ENCODE data around the gene ZGPAT.

The ZGPAT gene

GRCh38 chr20:63732118-63733095 lies 24.6 kb downstream of the ZGPAT start:
- DNase-seq (ENCODE audit: extremely low read depth in 1 of 2, low read depth in 1 of 2): no peak

GRCh38 chr20:63733117-63733516 lies 25.3 kb downstream of the ZGPAT start:
- DNase-seq (ENCODE audit: extremely low read depth in 1 of 2, low read depth in 1 of 2): no peak

- DNase-seq (ENCODE audit: extremely low read depth in 1 of 2, low read depth in 1 of 2): no peak
Observed at GRCh38 chr20:63733579-63734081, 25.8 kb downstream of the ZGPAT start.

GRCh38 chr20:63734111-63734945 lies 26.5 kb downstream of the ZGPAT start:
- no peak for DNase-seq (ENCODE audit: extremely low read depth in 1 of 2, low read depth in 1 of 2)

GRCh38 chr20:63734946-63735858 lies 27.4 kb downstream of the ZGPAT start:
- DNase-seq (ENCODE audit: extremely low read depth in 1 of 2, low read depth in 1 of 2): no peak

- DNase-seq (ENCODE audit: extremely low read depth in 1 of 2, low read depth in 1 of 2): peak in 1 of 2 donors; percentile 36
Observed at GRCh38 chr20:63735859-63736718, 28.2 kb downstream of the ZGPAT start, which contains the start of gene LIME1. LIME1 (plus strand) TSS chr20:63736664; CDS start chr20:63737550, 886 bp downstream.

- DNase-seq (ENCODE audit: extremely low read depth in 1 of 2, low read depth in 1 of 2): peak in 1 of 2 donors; percentile 28
Observed at GRCh38 chr20:63736893-63737694, 29.3 kb downstream of the ZGPAT start.

- DNase-seq (ENCODE audit: extremely low read depth in 1 of 2, low read depth in 1 of 2): no peak
Observed at GRCh38 chr20:63737695-63737944, 29.8 kb downstream of the ZGPAT start.

- DNase-seq (ENCODE audit: extremely low read depth in 1 of 2, low read depth in 1 of 2): no peak
Observed at GRCh38 chr20:63737945-63738686, 30.3 kb downstream of the ZGPAT start.

- no peak for DNase-seq (ENCODE audit: extremely low read depth in 1 of 2, low read depth in 1 of 2)
Observed at GRCh38 chr20:63738687-63739129, 30.9 kb downstream of the ZGPAT start.

- peak in 1 of 2 donors; percentile 30 for DNase-seq (ENCODE audit: extremely low read depth in 1 of 2, low read depth in 1 of 2)
Observed at GRCh38 chr20:63739130-63740069, 31.6 kb downstream of the ZGPAT start, which contains the start of gene SLC2A4RG. SLC2A4RG (plus strand) TSS chr20:63739776; CDS start chr20:63739913, 137 bp downstream.

- DNase-seq (ENCODE audit: extremely low read depth in 1 of 2, low read depth in 1 of 2): no peak
Observed at GRCh38 chr20:63740070-63740626, 32.3 kb downstream of the ZGPAT start.

- DNase-seq (ENCODE audit: extremely low read depth in 1 of 2, low read depth in 1 of 2): no peak
Observed at GRCh38 chr20:63740627-63741353, 33.0 kb downstream of the ZGPAT start.

- DNase-seq (ENCODE audit: extremely low read depth in 1 of 2, low read depth in 1 of 2): no peak
Observed at GRCh38 chr20:63741354-63741675, 33.5 kb downstream of the ZGPAT start.

GRCh38 chr20:63741676-63742380 lies 34.0 kb downstream of the ZGPAT start:
- no peak for DNase-seq (ENCODE audit: extremely low read depth in 1 of 2, low read depth in 1 of 2)

Measured in stimulated activated CD8-positive, alpha-beta memory T cell treated with anti-CD3 and anti-CD28 coated beads, Interleukin-7, amount 100 ng/mL, for 48 hours (primary cell).